HG03342 (cell line): ENCODE results near the gene IRF7.
"Not testable (repeated sequence)": the region's sequence is repeated elsewhere in the genome, so short reads cannot be mapped to it uniquely, and the experiment has no call there.

Experiments used
- ATAC-seq: cut with Tn5 transposase; IDR thresholded peaks from one replicate; pipeline ENCODE4 v1.9.1; 2021; ENCODE audit warnings: mild to moderate bottlenecking, moderate library complexity; ENCODE audit not compliant: unreplicated experiment

The IRF7 gene

GRCh38 chr11:615504-616319 is at the start of gene IRF7:
TSS of gene IRF7 (minus strand) at chr11:615950. CDS start at chr11:615364, 586 bp downstream.
- ATAC-seq: peak; percentile 78

- ATAC-seq: no peak
Measured at GRCh38 chr11:665062-665703, 49.4 kb upstream of the IRF7 start.

GRCh38 chr11:662689-663274 is 47.0 kb upstream of the IRF7 start:
- ATAC-seq: no peak

DNA sequence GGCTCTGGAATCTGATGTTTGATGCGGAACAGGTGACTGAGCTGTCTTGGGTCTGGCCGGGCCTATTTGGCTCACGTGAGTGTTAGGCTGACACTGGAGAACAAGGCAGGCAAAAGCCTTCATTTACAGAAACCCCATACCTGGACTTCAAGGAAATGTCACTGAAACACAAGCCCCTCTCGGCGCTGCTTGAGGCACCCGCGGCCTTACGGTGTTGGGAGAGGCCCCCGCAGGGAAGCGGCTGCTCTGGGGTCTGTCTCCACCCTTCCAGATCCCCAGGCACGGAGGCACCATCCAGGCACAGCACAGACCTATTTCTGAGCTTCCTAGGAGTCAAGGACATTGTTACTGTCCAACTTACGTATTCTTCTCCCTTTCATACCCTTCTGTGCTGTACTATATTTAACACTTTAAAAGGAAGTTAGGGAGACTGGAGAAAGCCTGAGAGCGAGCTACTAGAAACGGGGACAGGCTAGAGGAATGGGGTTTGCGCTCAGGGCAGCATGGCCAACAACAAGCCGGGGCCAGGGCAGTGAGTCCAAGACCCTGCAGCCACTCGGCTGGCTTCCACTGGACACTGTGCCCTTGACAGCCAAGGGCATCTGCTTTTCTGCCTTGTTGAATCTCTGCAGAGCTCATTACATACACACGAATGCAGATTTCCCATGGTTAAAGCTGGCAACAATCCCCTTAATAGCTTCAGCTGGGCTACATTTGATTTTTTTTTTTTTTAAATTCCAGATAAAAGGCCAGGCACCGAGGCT is 45.1 kb upstream of the IRF7 start:
- ATAC-seq: no peak

GRCh38 chr11:660281-660680 is 44.5 kb upstream of the IRF7 start:
- no peak for ATAC-seq

- ATAC-seq: no peak
Measured at GRCh38 chr11:659532-660085, 43.9 kb upstream of the IRF7 start.

DNA sequence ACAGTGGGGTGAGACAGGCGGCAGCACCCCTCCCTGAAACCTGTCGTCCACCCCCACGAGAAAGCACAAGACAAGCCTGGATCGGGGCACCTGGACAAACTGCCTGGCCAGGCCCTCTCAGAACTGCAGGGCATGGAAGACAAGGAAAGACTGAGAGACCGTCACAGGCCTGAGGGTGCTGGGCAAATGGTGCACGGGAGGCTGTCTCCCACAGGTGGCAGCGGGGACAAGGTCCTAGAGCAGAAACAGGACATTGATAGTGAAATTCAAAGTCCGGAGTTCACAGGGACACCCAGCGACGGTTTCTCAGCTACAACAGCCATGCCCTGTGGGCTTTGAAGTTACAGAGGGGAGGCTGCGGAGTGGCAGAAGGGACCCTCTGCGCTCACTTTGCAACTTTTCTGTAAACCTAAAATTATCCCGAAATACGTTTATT is 42.0 kb upstream of the IRF7 start:
- no peak for ATAC-seq

DNA sequence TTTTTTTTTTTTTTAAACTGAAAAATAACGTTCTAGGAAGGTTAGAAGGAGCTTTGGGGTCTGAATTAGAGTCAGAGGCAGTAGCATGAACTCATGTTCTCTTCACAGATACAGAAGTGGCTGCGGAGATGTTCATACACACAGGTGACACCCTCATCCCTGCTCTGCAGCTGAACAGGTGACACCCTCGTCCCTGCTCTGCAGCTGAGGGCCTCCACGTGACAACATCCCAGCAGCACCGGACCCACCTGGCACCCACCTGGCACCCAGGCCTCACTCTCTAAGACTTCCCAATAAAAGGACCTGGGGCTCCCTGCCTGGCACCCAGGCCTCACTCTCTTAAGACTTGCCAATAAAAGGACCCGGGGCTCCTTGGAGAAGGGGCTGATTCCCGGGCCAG is 41.1 kb upstream of the IRF7 start:
- no peak for ATAC-seq

GRCh38 chr11:656426-656825 is 40.7 kb upstream of the IRF7 start:
- ATAC-seq: no peak

- ATAC-seq: no peak
Measured at GRCh38 chr11:655036-655726, 39.4 kb upstream of the IRF7 start.

- not testable (repeated sequence) for ATAC-seq
Measured at GRCh38 chr11:654444-654843, 38.7 kb upstream of the IRF7 start.

GRCh38 chr11:653837-654236 is 38.1 kb upstream of the IRF7 start:
- no peak for ATAC-seq

DNA sequence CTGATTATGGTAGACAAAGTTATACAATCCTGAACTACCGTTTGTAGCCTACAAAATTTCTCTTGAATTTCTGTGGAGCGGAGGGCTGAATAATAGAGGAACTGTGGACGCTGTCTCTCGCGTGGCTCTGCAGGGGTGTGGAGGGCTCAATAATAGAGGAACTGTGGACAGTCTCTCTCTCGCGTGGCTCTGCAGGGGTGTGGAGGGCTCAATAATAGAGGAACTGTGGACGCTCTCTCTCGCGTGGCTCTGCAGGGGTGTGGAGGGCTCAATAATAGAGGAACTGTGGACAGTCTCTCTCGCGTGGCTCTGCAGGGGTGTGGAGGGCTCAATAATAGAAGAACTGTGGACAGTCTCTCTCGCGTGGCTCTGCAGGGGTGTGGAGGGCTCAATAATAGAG is 37.4 kb upstream of the IRF7 start:
- not testable (repeated sequence) for ATAC-seq

DNA sequence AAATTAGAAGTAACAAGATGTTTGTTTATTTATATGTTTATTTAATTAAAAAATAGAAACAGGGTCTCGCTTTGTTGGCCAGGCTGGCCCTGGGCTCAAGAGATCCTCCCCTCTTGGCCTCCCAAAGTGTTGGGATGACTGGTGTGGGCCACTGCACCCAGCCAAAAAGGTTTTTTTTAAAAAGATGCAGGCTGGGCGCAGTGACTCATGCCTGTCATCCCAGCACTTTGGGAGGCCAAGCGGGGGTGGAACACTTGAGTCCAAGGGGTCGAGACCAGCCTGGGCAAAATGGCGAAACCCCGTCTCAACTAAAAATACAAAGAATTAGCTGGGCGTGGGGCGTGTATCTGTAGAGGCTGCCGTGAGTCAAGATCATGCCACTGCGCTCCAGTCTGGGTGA is 34.7 kb upstream of the IRF7 start:
- ATAC-seq: no peak

DNA sequence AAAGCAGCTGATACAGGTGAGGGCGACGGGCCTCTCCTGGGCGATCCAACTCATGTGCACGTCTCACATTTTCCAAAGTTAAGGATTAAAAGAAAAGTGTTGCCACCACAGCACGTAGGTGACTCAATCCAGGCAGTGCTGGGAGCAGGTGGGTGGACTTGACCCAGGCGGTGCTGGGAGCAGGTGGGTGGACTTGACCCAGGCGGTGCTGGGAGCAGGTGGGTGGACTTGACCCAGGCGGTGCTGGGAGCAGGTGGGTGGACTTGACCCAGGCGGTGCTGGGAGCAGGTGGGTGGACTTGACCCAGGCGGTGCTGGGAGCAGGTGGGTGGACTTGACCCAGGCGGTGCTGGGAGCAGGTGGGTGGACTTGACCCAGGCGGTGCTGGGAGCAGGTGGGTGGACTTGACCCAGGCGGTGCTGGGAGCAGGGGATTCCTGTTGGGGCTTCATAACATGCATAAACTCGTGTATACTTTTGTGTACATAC is 32.0 kb upstream of the IRF7 start:
- ATAC-seq: not testable (repeated sequence)

- no peak for ATAC-seq
Measured at GRCh38 chr11:646214-646613, 30.5 kb upstream of the IRF7 start.

GRCh38 chr11:645536-645935 is 29.8 kb upstream of the IRF7 start:
- no peak for ATAC-seq

- no peak for ATAC-seq
Measured at GRCh38 chr11:643849-644738, 28.3 kb upstream of the IRF7 start.

- ATAC-seq: no peak
Measured at GRCh38 chr11:643366-643765, 27.6 kb upstream of the IRF7 start.
